Activated naive CD8-positive, alpha-beta T cell treated with anti-CD3 and anti-CD28 coated beads for 36 hours (primary cell): ENCODE measurements around the gene ABLIM2. TPM values are rescaled to one million over a fixed set of nuclear protein-coding genes. Genes with fewer than 3 reads are reported as not detected.

ENCODE experiments used
- DNase-seq: peaks from one replicate; pipeline ENCODE4 v3.0.0; 2021
- H3K27ac Mint-ChIP-seq: one replicate; pipeline ENCODE4 v1.8.0; 2022; ENCODE audit warnings: mild to moderate bottlenecking, moderate library complexity, mixed read lengths
- H3K27me3 Mint-ChIP-seq: one replicate; pipeline ENCODE4 v1.8.0; 2022; ENCODE audit warnings: mild to moderate bottlenecking, mixed read lengths
- H3K36me3 Mint-ChIP-seq: one replicate; pipeline ENCODE4 v1.8.0; 2021; ENCODE audit warnings: mild to moderate bottlenecking, mixed read lengths
- H3K4me1 Mint-ChIP-seq: one replicate; pipeline ENCODE4 v1.8.0; 2021; ENCODE audit warnings: mixed read lengths
- H3K4me3 Mint-ChIP-seq: one replicate; pipeline ENCODE4 v1.8.0; 2022; ENCODE audit warnings: mild to moderate bottlenecking, moderate library complexity, mixed read lengths
- H3K9me3 Mint-ChIP-seq: one replicate; pipeline ENCODE4 v1.8.0; 2022; ENCODE audit warnings: mixed read lengths
- total RNA-seq, 2 experiments: library from RNA; stranded (reverse); gene quantifications; one replicate each; pipeline ENCODE4 v1.2.3, GENCODE V29; 2021

ABLIM2 gene
- total RNA-seq, 2 experiments from 2014 or later: 0.41 to 0.62 TPM

DNA sequence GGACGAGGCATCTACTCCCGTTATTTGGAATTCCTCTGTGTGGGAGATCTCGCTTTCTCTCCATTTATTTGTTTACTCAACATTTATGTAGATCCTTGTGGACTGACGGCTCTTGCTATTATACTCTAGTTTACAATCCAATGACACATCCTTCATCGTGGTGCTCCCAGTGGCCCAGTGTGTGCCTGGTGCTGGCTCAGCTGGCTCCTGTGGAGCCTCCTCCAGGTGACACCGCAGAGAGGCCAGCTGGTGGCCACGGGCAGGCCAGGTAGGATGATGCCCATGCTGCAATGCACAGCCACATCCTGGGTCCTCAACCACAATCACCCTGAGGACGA lies 134.9 kb downstream of the ABLIM2 start:
- no peaks in the 10 kb centered on the region for H3K36me3 Mint-ChIP-seq
- H3K27ac Mint-ChIP-seq: no peak overlapping the region
- no peak for DNase-seq
- H3K9me3 Mint-ChIP-seq: no peaks in the 10 kb centered on the region
- H3K4me1 Mint-ChIP-seq: no peaks in the 10 kb centered on the region
- H3K27me3 Mint-ChIP-seq: no peaks in the 10 kb centered on the region
- H3K4me3 Mint-ChIP-seq: no peak overlapping the region

DNA sequence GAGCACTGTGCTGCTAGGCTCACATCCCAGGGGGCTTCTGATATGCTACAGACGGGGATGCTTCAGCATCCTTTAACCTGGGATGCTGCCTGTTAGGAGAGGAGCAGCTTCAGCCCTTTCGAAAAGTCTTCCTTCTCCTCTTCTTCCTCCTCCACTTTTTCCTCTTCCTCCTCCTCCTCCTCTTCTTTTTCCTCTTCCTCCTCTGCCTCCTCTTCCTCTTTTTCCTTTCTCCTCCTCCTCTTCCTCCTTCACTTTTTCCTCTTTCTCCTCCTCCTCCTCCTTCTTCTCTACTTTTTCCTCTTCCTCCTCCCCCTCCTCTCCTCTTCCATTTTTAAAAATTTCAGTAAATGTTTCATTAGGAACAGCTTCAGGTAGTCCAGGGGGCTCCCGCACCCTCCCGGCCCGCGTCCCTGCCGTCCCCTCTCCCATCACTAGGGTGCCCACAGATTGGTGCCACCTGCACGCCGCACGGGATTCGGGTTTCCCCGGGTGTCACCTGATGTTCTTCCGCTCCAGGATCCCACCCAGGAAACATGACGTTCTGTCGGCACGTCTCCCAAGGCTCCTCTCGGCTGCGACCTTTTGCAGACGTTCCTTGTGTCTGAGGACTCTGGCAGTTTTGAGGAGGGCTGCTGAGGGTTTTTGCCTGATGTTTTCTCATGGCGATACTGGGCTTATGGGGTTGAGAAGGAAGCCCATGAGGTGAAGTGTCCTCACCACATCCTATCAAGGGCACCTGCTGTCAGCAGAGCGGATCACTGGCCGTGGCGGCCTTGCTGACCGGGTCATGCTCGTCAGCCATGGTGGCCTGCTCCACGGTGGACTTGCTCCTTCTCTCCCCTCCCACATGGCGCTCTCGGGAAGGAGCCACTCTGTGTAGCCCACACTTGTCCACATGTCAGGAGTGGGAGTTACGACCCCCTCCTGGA lies 135.6 kb downstream of the ABLIM2 start:
- H3K36me3 Mint-ChIP-seq: no peaks in the 10 kb centered on the region
- no peak overlapping the region for H3K27ac Mint-ChIP-seq
- no peaks in the 10 kb centered on the region for H3K9me3 Mint-ChIP-seq

DNA sequence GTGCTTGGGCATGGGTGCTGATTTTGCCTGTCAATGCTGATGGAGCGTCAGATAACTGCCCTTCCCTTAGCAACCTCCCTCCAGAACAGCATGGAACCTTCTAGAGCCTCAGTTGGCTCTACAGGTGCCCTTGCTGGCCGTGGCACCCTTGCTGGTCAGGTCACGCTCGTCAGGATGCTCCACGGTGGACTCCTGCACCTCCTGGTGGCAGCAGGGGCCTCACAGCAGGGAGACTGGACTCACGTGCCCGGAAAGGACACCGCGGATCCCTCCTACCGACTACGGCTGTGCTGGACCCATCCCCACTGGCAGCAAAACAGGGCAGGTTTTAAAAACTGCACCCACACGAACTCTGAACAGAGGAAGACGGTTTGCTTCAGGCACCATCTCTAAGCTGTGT lies 136.8 kb downstream of the ABLIM2 start:
- Mint-ChIP-seq H3K4me1 (no peaks in the 10 kb centered on the region), H3K27ac (no peak overlapping the region)
- DNase-seq: no peak

More for the DNA sequence above, 135.6 kb downstream of the ABLIM2 start:
- DNase-seq: no peak
- H3K4me1 Mint-ChIP-seq: no peaks in the 10 kb centered on the region
- H3K4me3 Mint-ChIP-seq: no peak overlapping the region
- H3K27me3 Mint-ChIP-seq: no peaks in the 10 kb centered on the region

DNA sequence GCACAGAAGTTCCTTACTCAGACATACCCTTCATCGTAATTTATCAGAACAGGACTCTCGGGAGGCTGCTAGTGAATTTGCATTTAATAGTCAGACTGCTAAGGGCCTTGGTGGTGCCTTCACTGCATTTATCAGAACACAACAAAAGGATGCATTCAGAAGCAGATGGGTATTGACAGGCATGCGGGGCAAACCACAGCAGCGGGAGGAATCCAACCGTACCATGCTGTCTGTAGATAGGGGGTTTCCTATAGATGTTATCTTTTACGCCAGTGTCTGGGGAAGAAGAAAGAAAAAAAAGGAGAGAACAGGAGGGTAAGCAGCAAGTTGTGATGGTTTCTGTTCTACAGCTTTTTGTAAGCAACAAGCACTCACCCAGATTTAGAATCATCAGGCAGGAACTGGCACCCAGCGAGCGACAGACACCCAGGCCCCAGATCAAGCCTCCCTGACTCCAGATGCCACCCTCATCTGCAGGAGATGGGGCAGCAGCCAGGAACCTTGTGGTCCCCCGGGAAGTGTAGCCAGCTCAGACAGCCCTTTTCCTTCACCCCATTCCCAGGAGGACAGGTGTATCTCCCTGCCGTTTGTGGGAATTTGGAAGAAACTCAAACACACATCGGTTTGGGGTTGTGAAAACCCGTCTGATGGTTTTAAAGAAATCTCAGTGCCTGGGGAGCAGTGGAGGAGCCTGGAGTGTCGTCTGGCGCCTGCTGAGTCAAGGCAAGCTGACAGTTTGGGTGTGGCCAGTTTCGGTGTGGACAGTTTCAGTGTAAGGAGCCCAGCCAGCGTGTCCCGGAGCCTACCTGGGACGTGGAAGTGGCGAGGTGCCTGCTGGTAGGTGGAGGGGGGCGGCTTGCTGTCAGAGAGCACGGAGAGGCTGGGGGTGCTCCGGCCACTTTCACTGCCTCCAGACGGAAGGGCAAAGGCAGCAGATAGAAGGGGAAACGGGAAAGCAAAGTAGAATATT lies 138.9 kb downstream of the ABLIM2 start:
- no peak overlapping the region for H3K27ac Mint-ChIP-seq
- H3K27me3 Mint-ChIP-seq: no peaks in the 10 kb centered on the region
- no peak overlapping the region for H3K4me3 Mint-ChIP-seq
- no peaks in the 10 kb centered on the region for H3K4me1 Mint-ChIP-seq
- H3K9me3 Mint-ChIP-seq: no peaks in the 10 kb centered on the region
- H3K36me3 Mint-ChIP-seq: no peaks in the 10 kb centered on the region
- DNase-seq: no peak

More for the DNA sequence above, 136.8 kb downstream of the ABLIM2 start:
- Mint-ChIP-seq H3K36me3 (no peaks in the 10 kb centered on the region), H3K27me3 (no peaks in the 10 kb centered on the region), H3K4me3 (no peak overlapping the region), H3K9me3 (no peaks in the 10 kb centered on the region)

DNA sequence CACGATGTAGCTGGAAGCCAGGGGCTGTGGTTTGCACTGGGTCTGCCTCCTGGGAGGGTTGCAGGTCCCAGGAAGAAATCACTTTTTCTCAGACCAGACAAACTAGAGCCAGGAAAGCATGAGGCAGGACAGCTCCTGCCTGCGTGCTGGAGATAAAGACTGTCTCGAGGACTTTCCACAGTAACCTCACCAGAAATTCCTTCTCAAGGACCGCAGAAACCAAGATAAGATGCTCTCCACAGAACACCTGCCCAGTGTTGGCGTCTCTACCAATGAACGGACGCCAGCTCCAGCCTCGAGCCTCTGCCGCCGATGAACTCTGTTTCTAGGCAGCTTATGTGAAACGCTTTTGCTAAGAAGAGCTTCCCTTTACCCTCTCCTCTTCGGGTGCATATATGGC lies 142.1 kb downstream of the ABLIM2 start:
- Mint-ChIP-seq H3K4me3 (no peak overlapping the region), H3K4me1 (no peaks in the 10 kb centered on the region), H3K36me3 (no peaks in the 10 kb centered on the region), H3K27me3 (no peaks in the 10 kb centered on the region), H3K9me3 (no peaks in the 10 kb centered on the region), H3K27ac (no peak overlapping the region)
- no peak for DNase-seq

DNA sequence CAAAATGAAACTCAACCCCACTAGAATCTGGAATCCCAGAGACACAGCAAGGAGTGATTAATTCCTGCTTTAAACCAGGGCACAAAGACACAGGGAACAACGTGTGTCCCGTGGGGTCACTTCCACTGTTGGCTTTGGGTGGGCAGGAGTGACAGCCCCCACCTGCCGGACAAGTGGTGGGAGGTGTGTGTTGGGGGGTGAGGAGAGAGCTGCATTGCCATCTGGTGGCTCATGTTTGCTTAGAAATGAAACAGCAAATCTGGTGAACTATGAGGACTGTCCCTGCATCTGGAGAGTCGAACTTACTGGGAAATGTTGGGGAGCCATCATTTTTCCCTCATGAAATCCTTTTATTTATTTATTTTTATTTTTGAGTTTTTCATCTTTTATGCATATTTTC lies 143.1 kb downstream of the ABLIM2 start:
- Mint-ChIP-seq H3K4me1 (no peaks in the 10 kb centered on the region), H3K4me3 (no peak overlapping the region), H3K9me3 (no peaks in the 10 kb centered on the region), H3K36me3 (no peaks in the 10 kb centered on the region), H3K27me3 (no peaks in the 10 kb centered on the region), H3K27ac (no peak overlapping the region)
- DNase-seq: no peak

DNA sequence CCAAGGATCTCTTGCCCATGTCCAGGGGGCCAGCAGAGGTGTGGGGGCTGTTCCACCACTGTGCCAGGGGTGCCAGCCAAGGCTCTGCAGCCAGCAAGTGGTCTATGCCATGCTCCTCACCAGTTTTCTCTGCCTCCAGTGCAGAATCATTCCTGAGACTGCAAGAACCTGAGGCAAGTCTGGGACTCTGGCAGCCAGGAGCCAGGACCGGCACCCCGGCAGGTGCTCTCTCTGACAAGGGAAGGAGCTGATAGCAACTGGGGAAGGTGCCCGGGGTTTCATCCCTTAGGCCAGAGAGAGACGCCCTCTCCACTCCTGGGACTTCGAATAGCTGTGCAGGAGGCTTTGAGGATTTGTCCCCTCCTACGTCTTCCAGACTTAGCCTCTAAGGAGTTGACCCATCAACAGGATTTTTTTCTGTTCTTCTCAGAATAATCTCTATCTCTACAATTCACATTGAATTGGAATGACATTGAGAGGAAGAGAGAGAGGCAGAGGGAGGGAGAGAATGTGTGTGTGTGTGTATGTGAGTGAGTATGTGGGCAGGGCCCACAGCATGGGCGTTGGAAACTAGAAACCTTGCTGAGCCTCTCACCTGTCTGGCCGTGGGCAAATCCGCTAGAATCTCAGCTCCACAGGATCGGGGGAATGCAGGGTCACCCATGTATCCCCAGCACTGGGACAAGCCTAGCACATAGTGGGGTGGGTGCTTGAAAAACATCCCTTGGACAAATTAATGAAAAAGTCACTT lies 144.5 kb downstream of the ABLIM2 start:
- no peak for DNase-seq
- Mint-ChIP-seq H3K9me3 (no peaks in the 10 kb centered on the region), H3K4me3 (no peak overlapping the region), H3K36me3 (no peaks in the 10 kb centered on the region), H3K27ac (no peak overlapping the region), H3K27me3 (no peaks in the 10 kb centered on the region), H3K4me1 (no peaks in the 10 kb centered on the region)

DNA sequence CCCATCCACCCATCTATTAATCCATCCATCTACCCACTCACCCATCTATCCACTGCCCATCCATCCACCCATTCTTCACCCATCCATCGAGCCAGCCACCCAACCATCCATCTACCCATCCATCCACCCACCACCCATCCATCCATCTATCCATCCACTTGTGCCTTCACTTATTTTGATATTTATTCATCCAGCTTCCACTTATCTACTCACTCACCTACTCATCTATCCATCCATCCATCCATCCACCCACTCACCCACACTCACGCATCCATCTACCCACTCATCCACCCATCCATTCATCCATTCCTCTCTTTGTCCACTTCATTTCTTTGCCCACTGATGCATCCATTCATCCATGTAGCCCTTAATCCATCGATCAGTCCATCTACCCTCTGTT lies 146.1 kb downstream of the ABLIM2 start:
- H3K9me3 Mint-ChIP-seq: no peaks in the 10 kb centered on the region
- DNase-seq: no peak
- no peaks in the 10 kb centered on the region for H3K36me3 Mint-ChIP-seq
- no peak overlapping the region for H3K4me3 Mint-ChIP-seq
- H3K27me3 Mint-ChIP-seq: no peaks in the 10 kb centered on the region
- no peak overlapping the region for H3K27ac Mint-ChIP-seq
- H3K4me1 Mint-ChIP-seq: no peaks in the 10 kb centered on the region

DNA sequence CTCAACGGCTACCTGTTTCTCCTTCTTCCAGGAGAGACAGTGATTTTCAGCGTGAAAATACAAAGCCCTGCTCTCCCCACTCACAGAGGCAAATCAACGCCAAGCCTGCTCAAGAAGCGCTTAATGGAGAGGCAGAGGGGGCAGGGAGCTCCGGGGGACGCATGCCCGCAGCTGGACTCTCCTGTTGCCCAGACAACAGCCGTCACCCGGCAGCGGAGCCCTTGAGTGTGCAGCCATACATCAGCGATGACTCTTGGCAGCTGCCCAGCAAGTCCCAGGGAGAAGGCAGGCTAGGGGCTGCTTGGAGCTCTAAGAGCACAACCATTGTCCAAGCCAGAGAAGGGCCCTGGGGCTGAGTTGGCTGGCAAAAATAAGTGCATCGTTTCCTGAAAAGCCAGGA lies 148.0 kb downstream of the ABLIM2 start:
- no peaks in the 10 kb centered on the region for H3K9me3 Mint-ChIP-seq
- H3K4me1 Mint-ChIP-seq: no peaks in the 10 kb centered on the region
- DNase-seq: no peak
- H3K27me3 Mint-ChIP-seq: no peaks in the 10 kb centered on the region
- no peak overlapping the region for H3K27ac Mint-ChIP-seq
- H3K36me3 Mint-ChIP-seq: no peaks in the 10 kb centered on the region
- H3K4me3 Mint-ChIP-seq: no peak overlapping the region

DNA sequence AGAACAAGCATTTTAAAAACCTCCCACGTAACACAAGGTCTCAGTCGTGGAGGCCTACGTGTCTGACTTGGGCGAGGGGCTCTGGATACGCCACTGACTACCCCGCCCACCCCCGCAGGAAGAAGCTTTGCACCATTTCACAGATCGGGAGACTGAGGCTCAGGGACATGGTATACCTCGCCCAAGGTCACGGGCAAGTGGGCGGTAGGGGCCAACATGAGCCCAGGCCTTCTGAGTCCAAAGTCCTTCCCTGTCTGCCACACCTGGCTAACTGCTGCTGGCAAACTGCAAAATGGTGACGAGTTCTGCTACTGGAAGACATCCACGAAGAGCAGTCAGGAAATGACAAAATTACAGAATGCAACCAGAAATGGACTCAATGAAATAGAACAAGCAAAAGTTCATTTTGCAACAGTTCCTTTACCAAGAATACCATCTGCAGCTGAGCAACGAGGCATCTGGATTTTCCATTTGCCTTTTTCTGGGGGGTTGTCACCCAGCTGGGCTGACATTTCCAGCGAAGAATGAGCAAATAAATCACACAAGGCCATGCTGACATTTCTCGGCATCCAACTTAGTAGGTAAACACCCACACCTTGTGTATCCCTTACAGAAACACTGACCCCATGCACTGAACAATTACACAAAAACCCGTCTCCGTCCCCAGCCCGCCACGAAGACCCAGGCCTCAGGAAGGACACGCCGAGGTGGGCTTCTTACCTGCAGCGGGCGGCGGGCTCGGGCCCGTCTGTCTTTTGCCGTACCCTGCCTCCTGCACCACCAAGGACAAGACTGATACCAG lies 148.7 kb downstream of the ABLIM2 start:
- DNase-seq: no peak
- Mint-ChIP-seq H3K27me3 (no peaks in the 10 kb centered on the region), H3K9me3 (no peaks in the 10 kb centered on the region), H3K36me3 (no peaks in the 10 kb centered on the region), H3K27ac (no peak overlapping the region), H3K4me1 (no peaks in the 10 kb centered on the region), H3K4me3 (no peak overlapping the region)

DNA sequence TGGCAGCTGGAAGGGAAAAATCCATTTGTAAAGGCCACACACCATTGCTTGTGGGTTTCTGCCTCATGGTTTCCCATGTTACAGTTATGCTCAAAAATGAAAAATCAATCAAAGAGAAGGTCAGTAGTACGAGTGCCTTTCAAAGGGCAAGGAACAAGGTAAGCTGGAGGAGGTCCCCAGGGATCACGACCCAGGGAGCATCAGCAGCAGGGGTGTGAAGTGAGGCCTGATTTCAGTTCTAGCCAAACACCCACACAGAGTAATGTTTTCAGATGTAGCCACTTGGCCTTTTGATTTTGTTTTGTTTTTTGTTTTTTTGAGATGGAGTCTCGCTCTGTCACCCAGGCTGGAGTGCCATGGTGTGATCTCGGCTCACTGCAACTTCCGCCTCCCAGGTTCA lies 149.5 kb downstream of the ABLIM2 start:
- Mint-ChIP-seq H3K27me3 (no peaks in the 10 kb centered on the region), H3K9me3 (no peaks in the 10 kb centered on the region), H3K4me3 (no peak overlapping the region), H3K36me3 (no peaks in the 10 kb centered on the region), H3K4me1 (no peaks in the 10 kb centered on the region), H3K27ac (no peak overlapping the region)
- no peak for DNase-seq

DNA sequence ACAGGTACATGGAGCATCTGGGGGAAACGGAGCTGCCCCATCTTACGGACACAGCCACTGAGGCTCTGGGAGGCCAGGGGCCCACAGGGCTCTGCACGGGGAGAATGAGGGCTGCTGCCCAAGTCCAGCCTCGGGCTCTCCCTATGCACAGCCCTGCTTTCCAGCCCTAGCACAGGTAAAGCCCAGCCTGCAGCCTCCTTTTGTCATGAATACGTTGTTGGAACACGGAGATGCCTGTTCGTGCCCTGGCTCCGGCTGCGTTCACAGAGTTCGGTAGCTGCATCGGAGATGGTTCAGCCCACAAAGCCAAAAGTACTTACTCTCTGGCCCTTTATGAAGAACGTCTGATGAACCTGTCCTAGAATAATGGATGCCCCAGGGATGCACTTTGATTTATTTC lies 150.2 kb downstream of the ABLIM2 start:
- H3K36me3 Mint-ChIP-seq: no peaks in the 10 kb centered on the region
- no peak overlapping the region for H3K4me3 Mint-ChIP-seq
- H3K4me1 Mint-ChIP-seq: no peaks in the 10 kb centered on the region
- no peaks in the 10 kb centered on the region for H3K27me3 Mint-ChIP-seq
- no peak overlapping the region for H3K27ac Mint-ChIP-seq
- no peak for DNase-seq
- H3K9me3 Mint-ChIP-seq: no peaks in the 10 kb centered on the region

DNA sequence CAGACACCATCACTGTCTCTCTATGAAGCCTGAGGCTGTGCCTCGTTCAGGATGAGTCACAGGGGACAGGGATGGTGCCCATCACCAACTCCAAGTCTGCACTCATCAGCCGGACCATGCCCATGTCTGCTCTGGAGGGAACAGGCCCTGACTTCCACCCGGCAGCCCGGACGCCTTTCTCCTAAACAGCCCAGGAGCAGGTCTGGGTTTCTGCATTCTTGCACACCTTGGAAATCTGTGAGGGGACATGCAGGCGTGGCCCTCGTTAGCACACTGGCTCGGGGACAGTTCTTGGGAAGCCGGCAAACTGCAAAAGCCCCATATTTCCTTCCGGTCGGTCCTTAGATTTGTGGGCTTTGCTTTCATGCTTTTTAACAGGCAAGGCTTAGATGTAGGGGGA lies 151.0 kb downstream of the ABLIM2 start:
- H3K27me3 Mint-ChIP-seq: no peaks in the 10 kb centered on the region
- no peak overlapping the region for H3K4me3 Mint-ChIP-seq
- DNase-seq: no peak

DNA sequence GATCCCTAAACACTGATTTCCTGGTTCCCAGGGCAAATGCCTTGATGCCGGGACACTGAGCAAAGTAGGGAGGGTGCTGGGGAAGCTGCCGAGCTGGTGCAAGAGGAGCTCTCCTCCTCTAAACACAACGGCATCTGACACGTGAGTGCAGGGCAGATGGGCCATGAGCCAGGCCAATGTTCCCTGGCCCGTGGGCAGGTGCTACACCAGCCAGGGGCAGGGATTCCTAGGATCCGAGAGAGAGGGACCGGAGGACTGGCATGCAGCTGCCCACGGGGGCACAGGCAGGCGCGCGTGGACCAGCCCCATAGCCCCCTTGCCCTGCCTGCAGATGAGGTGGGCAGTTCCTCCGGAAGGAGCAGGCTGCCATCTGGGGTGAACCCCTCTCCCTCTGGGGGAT lies 152.1 kb downstream of the ABLIM2 start:
- DNase-seq: no peak
- Mint-ChIP-seq H3K36me3 (no peaks in the 10 kb centered on the region), H3K27me3 (no peaks in the 10 kb centered on the region), H3K27ac (no peak overlapping the region), H3K4me3 (no peak overlapping the region), H3K4me1 (no peaks in the 10 kb centered on the region), H3K9me3 (no peaks in the 10 kb centered on the region)

More for the DNA sequence above, 151.0 kb downstream of the ABLIM2 start:
- Mint-ChIP-seq H3K9me3 (no peaks in the 10 kb centered on the region), H3K36me3 (no peaks in the 10 kb centered on the region), H3K4me1 (no peaks in the 10 kb centered on the region), H3K27ac (no peak overlapping the region)
